IPS-20b (cell line): ENCODE results near the gene ABLIM2.

Experiments
- H3K27ac ChIP-seq: one replicate; pipeline ENCODE4 v1.5.1; 2013; ENCODE audit warnings: low read length
- H3K27me3 ChIP-seq: 2 replicates; pipeline ENCODE4 v1.6.1; 2013; ENCODE audit warnings: mild to moderate bottlenecking, low read length, inconsistent platforms; ENCODE audit not compliant: insufficient read depth
- H3K36me3 ChIP-seq: 2 replicates; pipeline ENCODE4 v1.6.1; 2013; ENCODE audit warnings: low read depth, mild to moderate bottlenecking, inconsistent platforms, low read length, moderate library complexity; ENCODE audit not compliant: insufficient read depth
- H3K4me1 ChIP-seq: 2 replicates; pipeline ENCODE4 v1.6.1; 2013; ENCODE audit warnings: mild to moderate bottlenecking, control low read depth, inconsistent platforms, low read length, moderate library complexity; ENCODE audit not compliant: insufficient read depth
- H3K4me3 ChIP-seq: 2 replicates; pipeline ENCODE4 v1.5.1; 2013; ENCODE audit warnings: mild to moderate bottlenecking, low read length, inconsistent platforms
- H3K9ac ChIP-seq: 2 replicates; pipeline ENCODE4 v1.6.1; 2013; ENCODE audit warnings: low read depth, mild to moderate bottlenecking, inconsistent platforms, low read length, moderate library complexity
- H3K9me3 ChIP-seq: 2 replicates; pipeline ENCODE4 v1.6.1; 2013; ENCODE audit warnings: mild to moderate bottlenecking, low read depth, low read length, inconsistent platforms; ENCODE audit not compliant: insufficient read depth

ABLIM2 gene

DNA sequence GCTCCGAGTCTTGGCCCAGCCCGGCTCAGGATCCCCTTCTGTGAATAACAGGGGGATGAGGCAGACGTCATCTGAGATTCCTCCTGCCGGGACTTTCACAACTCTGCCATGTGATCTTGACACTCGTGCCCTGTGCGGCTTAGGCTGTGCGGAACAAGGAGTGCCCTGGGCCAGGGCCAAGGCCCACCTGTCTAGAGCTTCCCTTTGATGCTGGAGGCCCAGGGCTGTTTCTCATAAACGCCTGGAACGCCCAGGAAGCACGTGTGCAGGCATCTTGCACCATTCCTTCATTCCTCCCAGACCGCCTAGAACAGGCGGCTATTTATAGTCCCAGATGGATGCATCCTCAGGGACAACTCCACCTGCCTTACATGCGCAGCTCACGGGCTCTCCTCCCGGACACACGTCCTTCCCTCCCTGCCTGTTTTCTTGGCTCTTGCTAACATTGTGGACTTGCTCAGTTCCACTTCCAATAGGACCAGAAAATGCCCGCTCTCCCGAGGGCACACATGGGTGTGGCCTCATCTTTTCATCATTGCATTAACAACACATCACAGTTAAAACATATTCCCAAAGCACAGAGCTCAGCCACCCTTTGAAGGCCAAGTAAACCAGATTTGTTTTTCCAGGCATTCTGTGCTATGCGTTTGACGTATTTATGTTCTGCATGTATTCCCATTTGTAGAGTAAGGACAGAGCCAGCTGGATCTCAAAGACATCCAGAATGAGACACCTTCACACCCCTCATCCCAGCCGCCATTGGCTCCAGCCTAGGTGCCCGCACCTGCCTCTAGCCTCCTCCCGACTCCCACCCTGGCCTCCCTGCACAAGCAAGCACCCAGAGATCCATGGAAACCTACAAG is 57.2 kb downstream of the ABLIM2 start:
- H3K4me3 ChIP-seq = no peak overlapping the region
- H3K36me3 ChIP-seq = no peaks in the 10 kb centered on the region
- H3K9me3 ChIP-seq = no peaks in the 10 kb centered on the region
- no peak overlapping the region for H3K9ac ChIP-seq
- no peaks in the 10 kb centered on the region for H3K27me3 ChIP-seq
- H3K27ac ChIP-seq = no peak overlapping the region
- peaks cover 16% of the 10 kb centered on the region for H3K4me1 ChIP-seq

DNA sequence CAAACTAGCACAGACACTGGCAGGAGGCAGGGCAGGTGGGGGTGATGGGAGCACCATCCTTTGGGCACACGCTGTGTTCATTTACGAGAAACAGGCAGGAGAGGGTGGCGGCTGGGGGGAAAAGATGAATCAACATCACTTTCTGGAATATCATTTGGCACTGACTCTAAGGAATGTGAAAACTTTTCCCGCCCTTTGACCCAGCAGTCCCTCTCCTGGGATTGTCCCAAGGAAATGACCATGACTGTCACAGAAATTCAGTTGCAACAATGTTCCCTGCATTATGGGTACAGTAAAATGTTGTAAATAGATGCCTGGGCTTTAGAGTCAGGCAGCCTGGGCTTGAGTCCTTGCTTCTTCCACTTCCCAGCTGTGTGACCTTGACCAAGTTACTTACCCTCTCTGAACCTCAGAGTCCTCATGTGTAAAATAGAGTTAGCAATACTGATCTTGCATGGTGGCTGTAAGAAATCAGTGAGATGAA is 58.6 kb downstream of the ABLIM2 start:
- Histone ChIP-seq H3K4me1 (peaks cover 14% of the 10 kb centered on the region), H3K27me3 (no peaks in the 10 kb centered on the region), H3K4me3 (no peak overlapping the region), H3K27ac (no peak overlapping the region), H3K9ac (no peak overlapping the region), H3K9me3 (no peaks in the 10 kb centered on the region), H3K36me3 (no peaks in the 10 kb centered on the region)

DNA sequence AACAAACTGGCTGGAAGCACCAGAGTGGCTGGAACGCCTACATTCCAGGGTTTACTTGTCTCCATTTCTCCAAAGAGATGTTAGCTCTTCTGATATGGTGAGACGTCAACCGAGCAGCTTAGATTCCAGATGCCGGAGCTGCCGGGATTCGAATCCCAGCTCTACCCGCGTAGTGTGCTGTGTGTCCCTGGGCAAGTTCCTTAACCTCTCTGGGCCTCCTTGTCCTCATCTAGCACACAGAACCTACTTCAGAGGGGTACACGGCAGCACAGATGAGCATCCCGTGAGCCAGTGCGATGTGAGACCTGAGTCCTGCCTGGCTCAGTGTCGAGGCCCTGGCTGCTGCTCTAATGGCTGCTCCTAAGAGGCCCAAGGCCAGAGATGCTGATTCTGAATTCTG is 60.1 kb downstream of the ABLIM2 start:
- Histone ChIP-seq H3K27me3 (no peaks in the 10 kb centered on the region), H3K36me3 (no peaks in the 10 kb centered on the region), H3K4me1 (peaks cover 5% of the 10 kb centered on the region), H3K27ac (no peak overlapping the region), H3K9me3 (peaks cover 11% of the 10 kb centered on the region; the same call in 1 of the 2 replicates), H3K9ac (no peak overlapping the region), H3K4me3 (no peak overlapping the region)

DNA sequence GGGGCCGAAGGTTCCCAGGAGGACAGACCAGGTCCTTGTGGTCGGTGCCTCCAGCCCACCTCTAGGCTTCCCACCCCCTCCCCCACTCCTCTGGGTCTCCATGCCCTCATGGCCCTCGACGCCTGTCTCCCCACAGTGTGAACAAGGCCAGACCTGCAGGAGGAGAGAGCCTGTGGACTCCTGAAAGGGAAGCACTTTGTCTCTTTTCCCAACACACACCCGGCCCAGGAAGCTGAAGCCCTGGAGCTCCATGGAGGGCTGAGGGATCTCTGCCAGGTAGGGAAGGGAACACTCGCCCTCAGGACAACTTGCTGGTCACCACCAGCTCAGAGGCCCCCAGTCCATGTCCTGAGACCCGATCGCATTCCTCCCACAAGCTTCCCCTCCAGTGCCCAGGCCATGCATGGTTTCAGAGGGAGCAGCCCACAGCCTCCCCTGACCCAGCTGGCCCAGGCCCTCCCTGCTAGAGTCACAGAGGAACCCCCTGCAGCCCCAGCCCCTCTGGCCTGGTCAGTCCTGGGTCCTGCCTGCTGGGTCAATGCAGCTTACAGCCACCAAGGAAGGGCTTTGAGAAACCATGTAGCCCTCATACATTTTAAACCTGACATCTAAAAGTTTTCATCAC is 60.8 kb downstream of the ABLIM2 start:
- H3K4me3 ChIP-seq = no peak overlapping the region
- no peak overlapping the region for H3K27ac ChIP-seq
- H3K9ac ChIP-seq = no peak overlapping the region
- no peaks in the 10 kb centered on the region for H3K36me3 ChIP-seq
- no peaks in the 10 kb centered on the region for H3K4me1 ChIP-seq
- peaks cover 17% of the 10 kb centered on the region for H3K9me3 ChIP-seq
- no peaks in the 10 kb centered on the region for H3K27me3 ChIP-seq

DNA sequence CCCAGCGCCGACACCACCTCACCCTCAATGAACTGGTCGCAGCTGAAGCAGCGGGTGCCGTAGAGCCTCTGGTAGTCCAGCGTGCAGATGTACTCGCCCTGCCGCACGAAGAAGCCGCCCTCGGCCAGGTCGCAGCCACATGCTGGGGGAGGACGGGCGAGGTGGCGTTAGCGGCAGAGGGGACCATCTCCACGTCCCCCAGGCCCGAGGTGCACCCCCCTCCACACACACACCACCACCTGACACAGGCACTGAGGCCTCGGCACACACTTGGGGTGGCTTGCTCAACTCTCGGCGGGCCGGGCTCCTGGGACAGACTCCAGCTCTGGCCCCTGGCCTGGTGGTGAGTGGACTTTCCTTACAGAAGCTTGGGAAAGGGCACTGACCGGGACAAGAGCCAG is 61.5 kb downstream of the ABLIM2 start:
- Histone ChIP-seq H3K36me3 (no peaks in the 10 kb centered on the region), H3K27me3 (no peaks in the 10 kb centered on the region), H3K4me1 (no peaks in the 10 kb centered on the region), H3K9ac (no peak overlapping the region), H3K4me3 (no peak overlapping the region), H3K9me3 (peaks cover 17% of the 10 kb centered on the region), H3K27ac (no peak overlapping the region)

DNA sequence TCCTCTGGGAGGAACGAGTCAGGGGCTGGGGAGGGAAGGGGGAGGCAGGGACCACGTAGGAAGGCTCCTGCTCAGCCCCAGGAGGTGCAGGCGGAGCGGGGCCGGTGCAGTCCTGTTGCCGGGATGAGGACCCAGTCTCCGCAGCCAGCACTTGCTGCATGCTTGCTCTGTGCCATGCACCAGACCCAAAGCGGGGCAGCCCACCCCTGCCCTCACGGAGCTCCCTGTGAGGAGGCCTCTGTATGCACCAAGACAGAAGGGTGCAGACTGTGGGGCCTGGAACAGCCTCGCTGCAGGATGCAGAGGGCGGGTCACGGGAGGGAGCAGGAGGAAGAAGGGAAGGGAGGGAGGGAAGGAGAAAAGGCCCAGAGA is 61.9 kb downstream of the ABLIM2 start:
- Histone ChIP-seq H3K9ac (no peak overlapping the region), H3K27me3 (no peaks in the 10 kb centered on the region), H3K4me1 (no peaks in the 10 kb centered on the region), H3K9me3 (peaks cover 17% of the 10 kb centered on the region), H3K27ac (no peak overlapping the region), H3K4me3 (no peak overlapping the region), H3K36me3 (no peaks in the 10 kb centered on the region)

DNA sequence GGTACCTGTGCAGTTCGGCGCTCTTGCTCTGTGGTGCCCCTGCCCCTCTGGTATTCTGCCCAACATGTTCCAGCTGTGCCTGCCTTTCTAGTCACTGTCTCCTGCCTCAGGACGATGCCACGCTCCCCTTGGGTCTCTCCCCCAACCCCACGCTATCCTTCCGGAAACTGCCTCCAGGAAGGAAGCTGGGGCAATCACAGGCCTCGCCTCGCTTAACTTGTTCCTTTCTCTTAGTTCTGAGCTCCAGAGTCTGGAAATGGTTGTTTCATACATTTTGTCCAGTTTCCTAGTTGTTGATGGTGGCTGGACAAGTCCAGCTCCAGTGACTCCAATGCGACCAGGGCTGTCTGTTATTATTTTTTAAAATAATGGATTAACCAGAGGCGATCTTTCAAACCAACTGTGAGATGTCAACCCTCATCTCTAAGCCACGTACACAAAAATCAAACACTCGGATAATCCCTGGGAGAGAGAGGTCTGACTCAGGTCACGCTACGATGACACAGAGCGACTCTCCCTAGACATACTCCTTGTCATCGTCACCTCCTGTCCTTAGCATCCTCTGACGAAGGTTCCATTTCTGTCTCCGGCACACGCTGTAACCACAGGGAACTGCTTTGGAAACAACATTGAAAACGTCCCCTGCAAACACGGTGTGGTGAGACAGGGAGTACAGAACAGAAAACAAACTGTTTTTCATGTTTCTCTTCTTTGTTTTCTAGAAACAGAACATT is 62.5 kb downstream of the ABLIM2 start:
- Histone ChIP-seq H3K27me3 (no peaks in the 10 kb centered on the region), H3K9me3 (peaks cover 17% of the 10 kb centered on the region), H3K4me1 (no peaks in the 10 kb centered on the region), H3K4me3 (no peak overlapping the region), H3K27ac (no peak overlapping the region), H3K9ac (no peak overlapping the region), H3K36me3 (no peaks in the 10 kb centered on the region)

DNA sequence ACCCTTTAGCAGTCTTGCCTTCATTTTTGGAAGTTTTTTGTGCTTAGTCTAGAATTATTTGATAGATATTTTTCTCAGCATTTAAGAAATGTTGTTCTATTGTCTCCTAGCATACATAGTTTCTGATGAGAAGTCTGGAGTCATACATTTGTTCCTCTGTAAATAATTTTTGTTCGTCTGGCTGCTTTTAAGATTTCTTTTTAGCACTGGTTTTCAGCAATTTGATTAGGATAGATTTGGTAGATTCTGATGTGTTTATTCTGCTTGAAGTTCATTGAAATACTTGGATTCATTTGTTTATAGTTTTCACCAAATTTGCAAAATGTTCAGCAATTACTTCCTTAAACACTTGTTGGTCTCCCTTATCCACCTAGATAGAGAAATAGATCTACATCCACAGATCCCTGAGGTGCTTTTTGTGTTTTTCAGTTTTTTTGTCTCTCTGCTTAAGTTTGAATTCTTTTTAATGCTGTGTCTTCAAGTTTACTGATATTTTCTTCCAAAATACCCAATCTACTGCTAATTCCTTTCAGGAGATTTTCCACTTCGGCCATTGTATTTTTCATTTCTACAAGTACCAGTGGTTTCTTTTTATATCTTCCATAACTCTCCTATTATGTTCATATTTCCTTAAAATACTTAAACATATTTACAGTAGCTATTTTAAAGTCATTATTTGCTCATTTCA is 64.9 kb downstream of the ABLIM2 start:
- Histone ChIP-seq H3K27ac (no peak overlapping the region), H3K4me3 (no peak overlapping the region), H3K36me3 (no peaks in the 10 kb centered on the region), H3K27me3 (no peaks in the 10 kb centered on the region), H3K9me3 (peaks cover 17% of the 10 kb centered on the region), H3K9ac (no peak overlapping the region), H3K4me1 (no peaks in the 10 kb centered on the region; the same call in 1 of the 2 replicates)

DNA sequence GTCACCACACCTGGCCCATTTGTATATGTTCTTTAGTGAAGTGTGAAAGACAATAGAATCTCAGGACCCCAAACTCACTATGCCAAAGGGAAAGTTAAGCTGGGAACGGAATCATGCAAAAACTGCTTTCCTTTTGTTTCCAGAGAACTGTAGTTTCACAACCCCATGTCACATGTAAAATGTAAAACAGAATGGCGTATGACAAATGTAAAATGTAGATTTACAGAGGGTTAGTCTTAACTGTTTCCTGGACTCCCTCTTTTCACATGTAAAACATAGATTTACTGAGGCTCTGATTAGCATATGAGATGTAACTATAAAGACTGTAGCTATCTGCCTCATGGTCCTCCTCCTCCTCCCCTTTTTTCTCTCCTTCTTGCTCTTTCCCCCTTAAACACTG is 66.3 kb downstream of the ABLIM2 start:
- Histone ChIP-seq H3K36me3 (no peaks in the 10 kb centered on the region), H3K4me1 (no peaks in the 10 kb centered on the region; the same call in 1 of the 2 replicates), H3K4me3 (no peak overlapping the region), H3K27ac (no peak overlapping the region), H3K9me3 (peaks cover 17% of the 10 kb centered on the region), H3K9ac (no peak overlapping the region), H3K27me3 (no peaks in the 10 kb centered on the region)

DNA sequence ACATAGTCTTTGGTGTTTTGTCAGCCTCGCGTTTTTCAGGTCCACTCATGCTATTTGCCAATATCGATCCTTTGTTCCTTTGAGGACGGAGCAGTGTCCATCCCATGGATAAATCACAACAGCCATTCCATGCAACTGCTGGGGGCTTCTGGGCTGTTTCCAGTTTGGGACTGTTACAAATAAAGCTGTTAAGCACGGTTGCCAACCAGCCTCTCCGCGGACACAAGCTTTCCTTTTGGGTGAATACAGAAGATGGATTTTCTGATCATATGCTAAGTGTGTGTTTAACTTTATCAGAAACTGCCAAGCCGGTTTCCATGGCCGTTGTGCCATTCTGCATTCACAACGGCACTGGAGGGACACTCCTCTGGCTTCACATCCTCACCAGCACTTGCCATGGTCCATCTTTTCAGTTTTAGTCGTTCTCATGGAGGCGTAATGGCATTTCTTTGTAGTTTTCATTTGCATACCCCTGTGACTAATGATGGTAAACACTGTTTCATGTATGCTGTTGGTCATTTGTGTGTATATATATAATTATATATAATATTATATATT is 67.8 kb downstream of the ABLIM2 start:
- Histone ChIP-seq H3K4me3 (no peak overlapping the region), H3K4me1 (no peaks in the 10 kb centered on the region; the same call in 1 of the 2 replicates), H3K9ac (no peak overlapping the region), H3K36me3 (no peaks in the 10 kb centered on the region), H3K27me3 (no peaks in the 10 kb centered on the region), H3K27ac (no peak overlapping the region), H3K9me3 (peaks cover 17% of the 10 kb centered on the region)

DNA sequence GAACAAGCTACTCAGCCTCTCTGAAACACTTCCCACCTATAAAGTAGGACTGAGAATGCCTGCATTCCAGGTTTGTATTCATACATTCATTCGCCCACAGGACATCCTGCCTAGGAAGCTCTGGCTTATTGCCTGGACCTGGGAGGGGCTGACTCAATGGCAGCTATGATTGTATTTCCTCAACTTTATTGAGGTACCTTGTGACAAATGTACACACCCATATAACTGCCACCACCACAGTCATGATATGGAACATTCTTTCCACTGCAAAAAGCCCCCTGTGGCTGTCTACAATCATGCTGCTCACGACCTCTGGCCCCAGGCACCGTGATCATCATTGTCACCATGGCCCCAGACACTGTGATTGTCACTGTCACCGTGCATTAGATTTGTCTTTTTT is 68.3 kb downstream of the ABLIM2 start:
- Histone ChIP-seq H3K27ac (no peak overlapping the region), H3K4me1 (no peaks in the 10 kb centered on the region; the same call in 1 of the 2 replicates), H3K36me3 (no peaks in the 10 kb centered on the region), H3K9ac (no peak overlapping the region), H3K9me3 (peaks cover 17% of the 10 kb centered on the region), H3K27me3 (no peaks in the 10 kb centered on the region), H3K4me3 (no peak overlapping the region)
